Measurements from ENCODE around the gene C1S.

- TF ChIP-seq, protein P1, sequence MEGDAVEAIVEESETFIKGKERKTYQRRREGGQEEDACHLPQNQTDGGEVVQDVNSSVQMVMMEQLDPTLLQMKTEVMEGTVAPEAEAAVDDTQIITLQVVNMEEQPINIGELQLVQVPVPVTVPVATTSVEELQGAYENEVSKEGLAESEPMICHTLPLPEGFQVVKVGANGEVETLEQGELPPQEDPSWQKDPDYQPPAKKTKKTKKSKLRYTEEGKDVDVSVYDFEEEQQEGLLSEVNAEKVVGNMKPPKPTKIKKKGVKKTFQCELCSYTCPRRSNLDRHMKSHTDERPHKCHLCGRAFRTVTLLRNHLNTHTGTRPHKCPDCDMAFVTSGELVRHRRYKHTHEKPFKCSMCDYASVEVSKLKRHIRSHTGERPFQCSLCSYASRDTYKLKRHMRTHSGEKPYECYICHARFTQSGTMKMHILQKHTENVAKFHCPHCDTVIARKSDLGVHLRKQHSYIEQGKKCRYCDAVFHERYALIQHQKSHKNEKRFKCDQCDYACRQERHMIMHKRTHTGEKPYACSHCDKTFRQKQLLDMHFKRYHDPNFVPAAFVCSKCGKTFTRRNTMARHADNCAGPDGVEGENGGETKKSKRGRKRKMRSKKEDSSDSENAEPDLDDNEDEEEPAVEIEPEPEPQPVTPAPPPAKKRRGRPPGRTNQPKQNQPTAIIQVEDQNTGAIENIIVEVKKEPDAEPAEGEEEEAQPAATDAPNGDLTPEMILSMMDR (IDR thresholded peaks at IDR 0.05) = no peak
- no peak for TF ChIP-seq POLR2A (IDR thresholded peaks at IDR 0.05)
Observed at GRCh38 chr12:7015555-7016370, 44.8 kb upstream of the C1S start.
